CD14-positive monocyte (primary cell): ENCODE results near the gene TPCN1. TPM values are rescaled to one million over a fixed set of nuclear protein-coding genes. Genes with fewer than 3 reads are reported as not detected.

ENCODE experiments used
- DNase-seq, 3 donors: peaks; one replicate each; pipeline ENCODE4 v3.0.0-alpha.2; 2011 to 2022
- H2AFZ ChIP-seq: 2 replicates; pipeline ENCODE4 v1.6.0; 2012; ENCODE audit warnings: mild to moderate bottlenecking, low read depth, low read length, inconsistent platforms; ENCODE audit not compliant: insufficient read depth, poor library complexity, severe bottlenecking
- H3K27ac ChIP-seq, 2 donors: 1 replicate in 1 of 2; 2 replicates in 1 of 2; pipeline ENCODE4 v1.5.1; 2012 to 2013; ENCODE audit warnings: low read length in 2 of 2, control low read depth in 1 of 2, inconsistent platforms in 1 of 2, low read depth in 1 of 2, mild to moderate bottlenecking in 1 of 2
- H3K27me3 ChIP-seq, 2 donors: one replicate each; pipeline versions ENCODE4 v1.6.0 to v1.6.1; 2011 to 2013; ENCODE audit warnings: low read length in 2 of 2; ENCODE audit not compliant: control insufficient read depth in 2 of 2, insufficient read depth in 2 of 2
- H3K36me3 ChIP-seq, 2 donors: replicated peaks in 1 of 2; 1 replicate in 1 of 2; 2 replicates in 1 of 2; pipeline versions ENCODE4 v1.5.1 to v1.6.1; 2012 to 2013; ENCODE audit warnings: low read length in 2 of 2, control low read depth in 1 of 2, inconsistent platforms in 1 of 2, mild to moderate bottlenecking in 1 of 2; ENCODE audit not compliant: insufficient read depth in 2 of 2, control insufficient read depth in 1 of 2
- H3K4me1 ChIP-seq, 2 donors: 1 replicate in 1 of 2; 2 replicates in 1 of 2; pipeline versions ENCODE4 v1.5.1 to v1.6.1; 2012 to 2013; ENCODE audit warnings: low read length in 2 of 2, control low read depth in 1 of 2, inconsistent platforms in 1 of 2, mild to moderate bottlenecking in 1 of 2, moderate library complexity in 1 of 2; ENCODE audit not compliant: insufficient read depth in 2 of 2, control insufficient read depth in 1 of 2
- H3K4me2 ChIP-seq: replicated peaks from 2 replicates; pipeline ENCODE3; 2012; ENCODE audit warnings: low read length, moderate library complexity, mild to moderate bottlenecking; ENCODE audit not compliant: poor library complexity, severe bottlenecking; ENCODE audit errors: extremely low read depth
- H3K4me3 ChIP-seq, 3 experiments: fragments of 200-600 bp in 1 of 3; sonication (generic) in 1 of 3; replicated peaks in 1 of 3; 1 replicate in 2 of 3; 2 replicates in 1 of 3; pipeline ENCODE4 v1.5.1; 2011 to 2013; ENCODE audit warnings: low read length in 3 of 3, mild to moderate bottlenecking in 3 of 3, control low read depth in 2 of 3, low read depth in 2 of 3, inconsistent platforms in 1 of 3, moderate library complexity in 1 of 3
- H3K79me2 ChIP-seq: 2 replicates; pipeline ENCODE4 v1.6.0; 2012; ENCODE audit warnings: mild to moderate bottlenecking, control low read depth, inconsistent platforms, low read length, moderate library complexity; ENCODE audit not compliant: insufficient read depth
- H3K9ac ChIP-seq: 2 replicates; pipeline ENCODE4 v1.6.0; 2017; ENCODE audit warnings: low read length, mild to moderate bottlenecking; ENCODE audit not compliant: insufficient read depth, poor library complexity, severe bottlenecking
- H3K9me3 ChIP-seq, 2 donors: replicated peaks in 1 of 2; 1 replicate in 1 of 2; 2 replicates in 1 of 2; pipeline versions ENCODE4 v1.5.1 to v1.6.1; 2012 to 2013; ENCODE audit warnings: low read length in 2 of 2, control low read depth in 1 of 2; ENCODE audit not compliant: control insufficient read depth in 1 of 2, insufficient read depth in 1 of 2
- H4K20me1 ChIP-seq: 2 replicates; pipeline ENCODE4 v1.6.0; 2012; ENCODE audit warnings: mild to moderate bottlenecking, low read length, control low read depth, moderate library complexity; ENCODE audit not compliant: insufficient read depth
- H3K27ac Mint-ChIP-seq, 7 donors: one replicate each; pipeline ENCODE4 v1.8.0; 2020; ENCODE audit warnings: mild to moderate bottlenecking in 7 of 7, mixed read lengths in 7 of 7, moderate library complexity in 6 of 7, inconsistent platforms in 2 of 7
- H3K27me3 Mint-ChIP-seq, 3 donors: one replicate each; pipeline ENCODE4 v1.8.0; 2021 to 2022; ENCODE audit warnings: low read depth in 3 of 3, mild to moderate bottlenecking in 3 of 3, mixed read lengths in 3 of 3, moderate library complexity in 3 of 3, inconsistent platforms in 1 of 3
- H3K36me3 Mint-ChIP-seq, 2 donors: one replicate each; pipeline ENCODE4 v1.8.0; 2020; ENCODE audit warnings: mixed read lengths in 2 of 2, inconsistent platforms in 1 of 2, mild to moderate bottlenecking in 1 of 2
- H3K4me1 Mint-ChIP-seq: one replicate; pipeline ENCODE4 v1.8.0; 2020; ENCODE audit warnings: mild to moderate bottlenecking, mixed read lengths
- H3K4me3 Mint-ChIP-seq, 2 donors: one replicate each; pipeline ENCODE4 v1.8.0; 2020; ENCODE audit warnings: mild to moderate bottlenecking in 2 of 2, mixed read lengths in 2 of 2, moderate library complexity in 1 of 2
- H3K9me3 Mint-ChIP-seq, 7 donors: one replicate each; pipeline ENCODE4 v1.8.0; 2020 to 2022; ENCODE audit warnings: mixed read lengths in 7 of 7, mild to moderate bottlenecking in 6 of 7, moderate library complexity in 6 of 7, inconsistent platforms in 2 of 7
- CTCF ChIP-seq: fragments of 200-600 bp; IDR thresholded peaks from one replicate; pipeline ENCODE4 v1.8.0; 2022; ENCODE audit warnings: antibody characterized with exemption, mild to moderate bottlenecking
- WGBS: methylation state at CpG from one replicate; pipeline ENCODE4 v1.1.5; 2013; ENCODE audit warnings: missing lambda C conversion rate; ENCODE audit not compliant: insufficient coverage; 5-methylcytosine and 5-hydroxymethylcytosine counted together
- intact Hi-C, 2 donors: fragments of 100-400 bp; cut with micrococcal nuclease; formaldehyde crosslinking; loops; one replicate each; pipeline versions ENCODE4 v1.15.0 to v1.15.1; 2023
- polyA plus RNA-seq, 3 donors: library from polyadenylated mRNA; depleted of rRNA in 1 of 3; unstranded in 2 of 3; stranded (reverse) in 1 of 3; fragments of 300-500 nt in 2 of 3; fragments of >200 nt in 1 of 3; fragmentation: Illumina TruSeq in 2 of 3; gene quantifications; 1 replicate in 2 of 3; 2 replicates in 1 of 3; pipeline ENCODE4 v1.2.3, GENCODE V29; 2012 to 2021

The TPCN1 gene
- polyA plus RNA-seq, 3 donors, result 20.4 to 110 (median 34.9) TPM

GRCh38 chr12:113341535-113341934 lies 120.3 kb downstream of the TPCN1 start:
- no peak overlapping the region for H3K9ac ChIP-seq
- Mint-ChIP-seq H3K4me3 (peak overlapping the region in 1 of 2 donors; percentile 19), H3K9me3 (peaks cover 0 to 2% (median 0%) of the 10 kb centered on the region in 7 donors), H3K27ac (peak overlapping the region; percentile 58 to 85 (median 76)), H3K36me3 (no peaks in the 10 kb centered on the region), H3K27me3 (peaks cover 0 to 2% (median 0%) of the 10 kb centered on the region in 3 donors), H3K4me1 (peaks cover 16% of the 10 kb centered on the region)
- no peaks in the 10 kb centered on the region for H3K36me3 ChIP-seq
- H3K27ac ChIP-seq, result peak overlapping the region; percentile 37 to 50
- H4K20me1 ChIP-seq, result no peaks in the 10 kb centered on the region
- peak; percentile 33 to 51 (median 36) for DNase-seq
- intact Hi-C loops, result no loop called here
- H2AFZ ChIP-seq, result peak overlapping the region; percentile 71
- H3K9me3 ChIP-seq, result no peaks in the 10 kb centered on the region
- peak overlapping the region in 1 of 3 experiments; percentile 11 for H3K4me3 ChIP-seq
- peak overlapping the region; percentile 21 for H3K4me2 ChIP-seq
- no CpG with 5 or more reads among the region's 6 CpGs for WGBS
- H3K4me1 ChIP-seq, result peaks cover 11 to 18% of the 10 kb centered on the region in 2 donors
- H3K27me3 ChIP-seq, result no peaks in the 10 kb centered on the region
- TF ChIP-seq CTCF, result no peak
- no peaks in the 10 kb centered on the region for H3K79me2 ChIP-seq

DNA sequence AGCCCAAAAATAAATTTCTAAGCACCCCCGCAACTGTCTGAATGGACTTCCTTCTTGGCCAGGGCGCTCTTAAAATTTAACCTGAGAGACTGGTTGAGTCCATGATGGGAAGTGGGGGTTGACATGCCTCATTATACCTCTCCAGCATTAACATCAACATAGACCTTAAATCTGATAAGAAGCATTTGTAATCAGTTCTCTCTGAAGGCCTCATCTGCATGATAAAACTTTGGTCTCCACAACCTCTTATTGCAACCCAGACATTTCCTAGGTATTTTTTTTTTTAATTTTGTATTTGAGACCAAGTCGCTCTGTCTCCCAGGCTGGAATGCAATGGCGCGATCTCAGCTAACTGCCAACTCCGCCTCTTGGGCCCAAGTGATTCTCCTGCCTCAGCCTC lies 124.1 kb downstream of the TPCN1 start:
- H4K20me1 ChIP-seq, result no peaks in the 10 kb centered on the region
- no peaks in the 10 kb centered on the region for H3K27me3 ChIP-seq
- no peaks in the 10 kb centered on the region for H3K36me3 ChIP-seq
- no CpG with 5 or more reads among the region's 6 CpGs for WGBS
- Mint-ChIP-seq H3K4me1 (peaks cover 23% of the 10 kb centered on the region), H3K4me3 (no peak overlapping the region), H3K27me3 (peaks cover 2 to 10% (median 2%) of the 10 kb centered on the region in 3 donors), H3K9me3 (peaks cover 0 to 2% (median 0%) of the 10 kb centered on the region in 7 donors), H3K36me3 (no peaks in the 10 kb centered on the region), H3K27ac (no peak overlapping the region)
- DNase-seq, result no peak
- H3K4me3 ChIP-seq, result no peak overlapping the region
- no peaks in the 10 kb centered on the region for H3K79me2 ChIP-seq
- no peak overlapping the region for H3K27ac ChIP-seq
- no peaks in the 10 kb centered on the region for H3K9me3 ChIP-seq
- intact Hi-C loops, result no loop called here
- TF ChIP-seq CTCF, result no peak
- H3K9ac ChIP-seq, result no peak overlapping the region
- H3K4me2 ChIP-seq, result no peak overlapping the region
- peaks cover 11 to 19% of the 10 kb centered on the region in 2 donors for H3K4me1 ChIP-seq
- H2AFZ ChIP-seq, result no peak overlapping the region
